ENCODE data around the gene MT1HL1. TPM values are rescaled to one million over a fixed set of nuclear protein-coding genes. Genes with fewer than 3 reads are reported as not detected.

Gene MT1HL1
- total and polyA plus RNA-seq, 2 of the 4 experiments (the other 2 are of a cell fraction) = not detected

DNA sequence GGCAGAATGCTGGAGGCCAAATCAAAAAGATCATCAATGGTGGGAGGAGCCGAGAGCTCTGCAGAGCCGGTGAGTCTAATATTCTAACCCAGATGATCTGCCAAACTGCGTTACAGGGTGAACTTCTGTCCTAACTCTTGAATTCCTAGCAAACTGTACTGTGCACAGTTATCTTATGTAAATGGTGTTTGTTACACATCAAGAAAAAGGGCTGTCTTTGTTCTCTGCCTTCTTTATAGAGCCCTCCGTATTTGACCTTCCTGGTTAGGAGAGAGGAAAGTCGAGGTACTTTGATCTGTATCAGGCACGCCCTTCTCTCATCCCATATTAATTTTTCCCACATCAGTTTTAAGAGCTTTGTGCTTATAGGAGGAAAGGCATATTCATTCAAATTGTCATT is 37.6 kb downstream of the MT1HL1 start:
- Histone ChIP-seq H4K20me1 (ENCODE audit: insufficient read depth, low read length) (no peaks in the 10 kb centered on the region), H3K56ac (ENCODE audit: extremely low read depth, insufficient read depth, low read length) (no peak overlapping the region), H2AFZ (replicated peaks; ENCODE audit: low read length, poor library complexity) (no peak overlapping the region), H3K4ac (ENCODE audit: low read depth, low read length) (no peak overlapping the region), H3K27ac (ENCODE audit: insufficient read depth, low read length) (no peak overlapping the region), H3K27me3 (ENCODE audit: control insufficient read depth, insufficient read depth, low read length) (no peaks in the 10 kb centered on the region), H2BK15ac (ENCODE audit: low read depth, low read length) (no peak overlapping the region), H2BK120ac (ENCODE audit: low read depth, low read length) (no peak overlapping the region), H3K9ac (ENCODE audit: low read depth, low read length) (no peak overlapping the region), H3K18ac (ENCODE audit: low read depth, low read length) (no peak overlapping the region), H3K14ac (replicated peaks; ENCODE audit: low read depth, low read length) (no peak overlapping the region), H3K4me1 (ENCODE audit: control insufficient read depth, insufficient read depth, low read length) (no peaks in the 10 kb centered on the region), H2AK5ac (ENCODE audit: low read depth, low read length) (no peak overlapping the region), H3K9me3 (ENCODE audit: control insufficient read depth, insufficient read depth, low read length) (peaks cover 8% of the 10 kb centered on the region), H4K8ac (ENCODE audit: low read depth in 2 of 2, low read length in 2 of 2) (no peak overlapping the region), H3K79me1 (ENCODE audit: low read depth in 1 of 2, low read length in 2 of 2) (no peaks in the 10 kb centered on the region), H2BK5ac (ENCODE audit: low read depth, low read length, poor library complexity, severe bottlenecking) (no peak overlapping the region), H3K23ac (ENCODE audit: low read depth, low read length) (no peak overlapping the region), H3K36me3 (ENCODE audit: control insufficient read depth, insufficient read depth, low read length) (no peaks in the 10 kb centered on the region), H4K5ac (ENCODE audit: low read depth, low read length) (no peak overlapping the region), H2BK20ac (ENCODE audit: low read depth, low read length) (no peak overlapping the region), H3K9me1 (ENCODE audit: insufficient read depth, low read length) (no peaks in the 10 kb centered on the region), H3K4me2 (ENCODE audit: low read depth, low read length) (no peak overlapping the region), H2AK9ac (replicated peaks; ENCODE audit: low read depth, low read length, poor library complexity) (no peak overlapping the region), H3K4me3 (ENCODE audit: insufficient read depth, low read depth, low read length) (no peak overlapping the region), H4K91ac (ENCODE audit: insufficient read depth, low read depth, low read length) (no peak overlapping the region)
- in situ Hi-C loops (cut with MboI; ENCODE audit: low sequenced_read_pairs) = no loop called here
- BruUV-seq (replicated peaks) = no TSS peak
- no peak for ATAC-seq (ENCODE audit: low read depth)
- CTCF ChIA-PET = no interaction called here
- intact Hi-C loops (cut with micrococcal nuclease) = no loop called here
- 82% methylated on average over 2 of the region's 6 CpGs; no CpG with 5 or more reads in 1 of the 2 experiments for WGBS, 2 experiments (ENCODE audit: extremely low coverage in 2 of 2, insufficient read length in 1 of 2)
- POLR2A ChIA-PET (ENCODE audit: unreplicated experiment) = no interaction called here
- no peak for TF ChIP-seq SMC3 (IDR thresholded peaks at IDR 0.05; ENCODE audit: low read depth, low read length)
- no peak for TF ChIP-seq POLR2A (IDR thresholded peaks at IDR 0.05; ENCODE audit: low read depth, low read length)
- no peak for TF ChIP-seq RFX5 (IDR thresholded peaks at IDR 0.05; ENCODE audit: low read depth, low read length)
- no peak for TF ChIP-seq MAZ (IDR thresholded peaks at IDR 0.05; ENCODE audit: borderline replicate concordance, low read depth, low read length)
- TF ChIP-seq, protein P1, sequence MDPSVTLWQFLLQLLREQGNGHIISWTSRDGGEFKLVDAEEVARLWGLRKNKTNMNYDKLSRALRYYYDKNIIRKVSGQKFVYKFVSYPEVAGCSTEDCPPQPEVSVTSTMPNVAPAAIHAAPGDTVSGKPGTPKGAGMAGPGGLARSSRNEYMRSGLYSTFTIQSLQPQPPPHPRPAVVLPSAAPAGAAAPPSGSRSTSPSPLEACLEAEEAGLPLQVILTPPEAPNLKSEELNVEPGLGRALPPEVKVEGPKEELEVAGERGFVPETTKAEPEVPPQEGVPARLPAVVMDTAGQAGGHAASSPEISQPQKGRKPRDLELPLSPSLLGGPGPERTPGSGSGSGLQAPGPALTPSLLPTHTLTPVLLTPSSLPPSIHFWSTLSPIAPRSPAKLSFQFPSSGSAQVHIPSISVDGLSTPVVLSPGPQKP (IDR thresholded peaks at IDR 0.05; ENCODE audit: borderline replicate concordance, low read depth, low read length) = no peak
- TF ChIP-seq MXI1 (IDR thresholded peaks at IDR 0.05; ENCODE audit: borderline replicate concordance, low read depth, low read length) = no peak
- no peak for TF ChIP-seq NFE2L2 (IDR thresholded peaks at IDR 0.05; ENCODE audit: low read depth, low read length)
- TF ChIP-seq RCOR1 (IDR thresholded peaks at IDR 0.05; ENCODE audit: insufficient replicate concordance, low read length) = no peak
- TF ChIP-seq, protein P2, sequence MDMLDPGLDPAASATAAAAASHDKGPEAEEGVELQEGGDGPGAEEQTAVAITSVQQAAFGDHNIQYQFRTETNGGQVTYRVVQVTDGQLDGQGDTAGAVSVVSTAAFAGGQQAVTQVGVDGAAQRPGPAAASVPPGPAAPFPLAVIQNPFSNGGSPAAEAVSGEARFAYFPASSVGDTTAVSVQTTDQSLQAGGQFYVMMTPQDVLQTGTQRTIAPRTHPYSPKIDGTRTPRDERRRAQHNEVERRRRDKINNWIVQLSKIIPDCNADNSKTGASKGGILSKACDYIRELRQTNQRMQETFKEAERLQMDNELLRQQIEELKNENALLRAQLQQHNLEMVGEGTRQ (IDR thresholded peaks at IDR 0.05; ENCODE audit: low read depth, low read length) = no peak
- no peak for TF ChIP-seq CHD1 (IDR thresholded peaks at IDR 0.05; ENCODE audit: low read depth, low read length)
- no peak for TF ChIP-seq BHLHE40 (IDR thresholded peaks at IDR 0.05; ENCODE audit: low read depth, low read length)
- TF ChIP-seq CEBPB (IDR thresholded peaks at IDR 0.05; ENCODE audit: low read depth, low read length) = no peak
- TF ChIP-seq, protein P3, sequence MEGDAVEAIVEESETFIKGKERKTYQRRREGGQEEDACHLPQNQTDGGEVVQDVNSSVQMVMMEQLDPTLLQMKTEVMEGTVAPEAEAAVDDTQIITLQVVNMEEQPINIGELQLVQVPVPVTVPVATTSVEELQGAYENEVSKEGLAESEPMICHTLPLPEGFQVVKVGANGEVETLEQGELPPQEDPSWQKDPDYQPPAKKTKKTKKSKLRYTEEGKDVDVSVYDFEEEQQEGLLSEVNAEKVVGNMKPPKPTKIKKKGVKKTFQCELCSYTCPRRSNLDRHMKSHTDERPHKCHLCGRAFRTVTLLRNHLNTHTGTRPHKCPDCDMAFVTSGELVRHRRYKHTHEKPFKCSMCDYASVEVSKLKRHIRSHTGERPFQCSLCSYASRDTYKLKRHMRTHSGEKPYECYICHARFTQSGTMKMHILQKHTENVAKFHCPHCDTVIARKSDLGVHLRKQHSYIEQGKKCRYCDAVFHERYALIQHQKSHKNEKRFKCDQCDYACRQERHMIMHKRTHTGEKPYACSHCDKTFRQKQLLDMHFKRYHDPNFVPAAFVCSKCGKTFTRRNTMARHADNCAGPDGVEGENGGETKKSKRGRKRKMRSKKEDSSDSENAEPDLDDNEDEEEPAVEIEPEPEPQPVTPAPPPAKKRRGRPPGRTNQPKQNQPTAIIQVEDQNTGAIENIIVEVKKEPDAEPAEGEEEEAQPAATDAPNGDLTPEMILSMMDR (conservative IDR thresholded peaks at IDR 0.05; ENCODE audit: low read depth, low read length) = no peak
- no peak for TF ChIP-seq MAFK (IDR thresholded peaks at IDR 0.05; ENCODE audit: low read depth, low read length)
- TF ChIP-seq RAD21 (IDR thresholded peaks at IDR 0.05; ENCODE audit: low read length) = no peak
- TF ChIP-seq FOS (IDR thresholded peaks at IDR 0.05; ENCODE audit: low read depth, low read length) = no peak
- no peak for DNase-seq
- dilution Hi-C loops (cut with HindIII; ENCODE audit: low sequenced_read_pairs, unreplicated experiment) = no loop called here

All from IMR-90 (cell line).